Activated CD4-positive, alpha-beta T cell treated with anti-CD3 and anti-CD28 coated beads, Interleukin-2, amount 50 U/mL, for 1 hour (primary cell): Measurements from ENCODE around the gene CRACR2B.

Experiments used
- DNase-seq: peaks from one replicate; pipeline ENCODE4 v3.0.0-alpha.2; 2020

Gene CRACR2B

GRCh38 chr11:827146-827896 is 398 bp upstream of the CRACR2B start:
- no peak for DNase-seq

- no peak for DNase-seq
These were observed 922 bp downstream of the CRACR2B start for GRCh38 chr11:828506-829175.

- no peak for DNase-seq
These were observed 1.6 kb downstream of the CRACR2B start for GRCh38 chr11:829176-829846.

- no peak for DNase-seq
These were observed 2.2 kb downstream of the CRACR2B start for GRCh38 chr11:829847-830294.

- DNase-seq = peak; percentile 44
These were observed 2.8 kb downstream of the CRACR2B start for GRCh38 chr11:830295-831117.

GRCh38 chr11:831118-831864 is 3.6 kb downstream of the CRACR2B start:
- DNase-seq = no peak

- no peak for DNase-seq
These were observed 4.3 kb downstream of the CRACR2B start for GRCh38 chr11:831961-832528.

- no peak for DNase-seq
These were observed 4.9 kb downstream of the CRACR2B start, which contains the start of gene CD151 for GRCh38 chr11:832529-833113. TSS of gene CD151 (plus strand) at chr11:832952. CDS start at chr11:836070, 3,118 bp downstream.

GRCh38 chr11:833114-833791 is 5.5 kb downstream of the CRACR2B start:
- DNase-seq = no peak

GRCh38 chr11:833849-834311 is 6.2 kb downstream of the CRACR2B start:
- no peak for DNase-seq

GRCh38 chr11:834371-835316 is 6.9 kb downstream of the CRACR2B start:
- DNase-seq = no peak

- DNase-seq = no peak
These were observed 8.6 kb downstream of the CRACR2B start for GRCh38 chr11:836274-836673.

- no peak for DNase-seq
These were observed 9.0 kb downstream of the CRACR2B start for GRCh38 chr11:836700-837099.

GRCh38 chr11:837189-837989 is 9.7 kb downstream of the CRACR2B start:
- DNase-seq = no peak

GRCh38 chr11:837990-838307 is 10.2 kb downstream of the CRACR2B start:
- no peak for DNase-seq

GRCh38 chr11:838441-839279 is 10.9 kb downstream of the CRACR2B start:
- DNase-seq = no peak

- DNase-seq = no peak
These were observed 11.5 kb downstream of the CRACR2B start for GRCh38 chr11:839280-839623.
